Mesothelial cell of epicardium (in vitro differentiated cells): ENCODE results near the gene CD209. TPM values are rescaled to one million over a fixed set of nuclear protein-coding genes. Genes with fewer than 3 reads are reported as not detected.

Source experiments
- DNase-seq, 2 experiments: peaks; one replicate each; pipeline ENCODE4 v3.0.0; 2021; ENCODE audit warnings: low spot score in 2 of 2; ENCODE audit not compliant: unreplicated experiment in 2 of 2
- H3K27ac Mint-ChIP-seq: 2 replicates; pipeline ENCODE4 v1.8.0; 2021; ENCODE audit warnings: mixed read lengths
- H3K27me3 Mint-ChIP-seq: 2 replicates; pipeline ENCODE4 v1.8.0; 2021; ENCODE audit warnings: low read depth, mixed read lengths
- H3K36me3 Mint-ChIP-seq: 2 replicates; pipeline ENCODE4 v1.8.0; 2021; ENCODE audit warnings: mixed read lengths
- H3K4me1 Mint-ChIP-seq: 2 replicates; pipeline ENCODE4 v1.8.0; 2021; ENCODE audit warnings: mixed read lengths
- H3K4me3 Mint-ChIP-seq: 2 replicates; pipeline ENCODE4 v1.8.0; 2021; ENCODE audit warnings: mild to moderate bottlenecking, moderate library complexity, mixed read lengths
- H3K9me3 Mint-ChIP-seq: 2 replicates; pipeline ENCODE4 v1.8.0; 2021; ENCODE audit warnings: mixed read lengths
- CTCF ChIP-seq: fragments of 200-600 bp; sonication (generic); IDR thresholded peaks from one replicate; pipeline ENCODE4 v1.5.0; 2021; ENCODE audit warnings: antibody characterized with exemption; ENCODE audit not compliant: unreplicated experiment
- total RNA-seq: library from RNA; stranded (reverse); gene quantifications from 3 replicates; pipeline ENCODE4 v1.2.1, GENCODE V29; 2021

CD209 gene
- total RNA-seq, 1 donor from 2014 or later: not detected

DNA sequence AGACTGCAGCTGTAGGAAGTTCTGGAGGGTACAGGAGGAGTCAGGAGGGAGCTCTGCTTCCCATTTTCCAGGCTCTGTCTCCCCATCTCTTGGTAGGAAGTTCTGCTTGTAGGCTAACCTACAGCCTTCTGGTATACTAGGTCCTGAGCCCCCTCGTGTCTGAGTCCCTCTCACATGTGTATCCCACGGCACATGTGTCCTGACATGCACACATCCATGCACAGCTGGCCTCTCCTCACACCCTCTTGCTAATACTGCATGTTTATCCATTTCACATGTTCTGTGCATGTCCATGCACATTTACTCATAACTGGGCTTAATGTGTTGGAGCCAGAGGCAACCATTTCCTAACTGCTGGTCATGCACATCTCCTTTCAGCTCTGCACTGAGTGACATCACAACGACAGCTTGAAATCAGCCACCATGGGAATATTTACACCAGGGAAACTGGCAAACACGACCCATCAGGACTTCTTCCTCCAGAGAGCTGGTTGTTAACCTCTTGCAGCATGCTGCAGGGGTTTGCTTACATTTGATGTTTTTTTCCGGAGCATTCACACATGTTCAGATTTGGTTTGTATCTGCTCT, 3.0 kb downstream of the CD209 start:
- no peak for TF ChIP-seq CTCF
- Mint-ChIP-seq H3K27me3 (peaks cover 57% of the 10 kb centered on the region), H3K4me1 (no peaks in the 10 kb centered on the region), H3K36me3 (no peaks in the 10 kb centered on the region), H3K27ac (no peak overlapping the region), H3K9me3 (peaks cover 6% of the 10 kb centered on the region), H3K4me3 (no peak overlapping the region)
- DNase-seq: no peak

DNA sequence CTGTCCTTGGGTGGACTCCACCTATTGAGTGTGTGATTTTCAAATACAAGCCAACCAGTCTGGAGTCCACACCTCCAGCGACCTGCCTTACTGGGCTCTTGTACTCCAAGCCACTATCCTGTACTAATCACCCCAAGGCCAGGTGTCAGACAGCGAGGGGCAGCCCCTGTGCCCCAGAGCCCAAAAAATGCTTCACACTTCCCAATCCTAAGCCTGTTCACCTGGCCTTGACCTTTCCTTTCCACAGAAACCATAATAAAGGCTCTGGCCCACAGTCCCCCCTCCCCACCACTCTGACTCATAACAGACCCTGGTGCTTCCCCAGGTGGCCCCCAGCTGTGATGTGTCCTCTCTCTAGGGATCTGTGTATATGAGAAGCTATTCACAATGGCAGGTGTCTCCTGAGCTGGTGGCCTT, 3.9 kb downstream of the CD209 start:
- no peak for TF ChIP-seq CTCF
- Mint-ChIP-seq H3K4me1 (no peaks in the 10 kb centered on the region), H3K9me3 (peaks cover 6% of the 10 kb centered on the region), H3K27ac (no peak overlapping the region), H3K36me3 (no peaks in the 10 kb centered on the region), H3K4me3 (no peak overlapping the region), H3K27me3 (peaks cover 64% of the 10 kb centered on the region)
- DNase-seq: no peak

- Mint-ChIP-seq H3K9me3 (peaks cover 2% of the 10 kb centered on the region), H3K4me1 (no peaks in the 10 kb centered on the region), H3K36me3 (no peaks in the 10 kb centered on the region), H3K27ac (no peak overlapping the region), H3K27me3 (peaks cover 66% of the 10 kb centered on the region), H3K4me3 (no peak overlapping the region)
- no peak for DNase-seq
- no peak for TF ChIP-seq CTCF
Observed at GRCh38 chr19:7742991-7743390, 4.3 kb downstream of the CD209 start.

- no peak overlapping the region for H3K4me3 Mint-ChIP-seq
- H3K9me3 Mint-ChIP-seq: no peaks in the 10 kb centered on the region
- no peaks in the 10 kb centered on the region for H3K4me1 Mint-ChIP-seq
- DNase-seq: no peak
- no peak overlapping the region for H3K27ac Mint-ChIP-seq
- H3K36me3 Mint-ChIP-seq: no peaks in the 10 kb centered on the region
- TF ChIP-seq CTCF: no peak
- H3K27me3 Mint-ChIP-seq: peaks cover 71% of the 10 kb centered on the region
Observed at GRCh38 chr19:7742575-7742974, 4.8 kb downstream of the CD209 start.

DNA sequence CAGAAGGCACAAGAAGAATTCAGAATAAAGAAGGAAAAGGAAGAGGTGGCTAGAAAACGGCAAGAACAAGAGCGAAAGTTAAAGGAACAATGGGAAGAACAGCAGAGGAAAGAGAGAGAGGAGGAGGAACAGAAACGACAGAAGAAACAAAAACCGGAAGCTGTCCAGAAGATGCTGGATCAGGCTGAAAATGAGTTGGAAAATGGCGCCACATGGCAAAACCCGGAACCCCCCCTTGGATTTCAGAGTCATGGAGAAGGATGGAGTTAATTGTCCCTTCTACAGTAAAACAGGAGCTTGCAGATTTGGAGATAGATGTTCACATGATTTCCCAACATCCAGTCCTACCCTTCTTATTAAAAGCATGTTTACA, 6.7 kb downstream of the CD209 start:
- H3K4me3 Mint-ChIP-seq: no peak overlapping the region
- no peaks in the 10 kb centered on the region for H3K9me3 Mint-ChIP-seq
- H3K4me1 Mint-ChIP-seq: no peaks in the 10 kb centered on the region
- H3K27ac Mint-ChIP-seq: no peak overlapping the region
- TF ChIP-seq CTCF: no peak
- DNase-seq: no peak
- no peaks in the 10 kb centered on the region for H3K36me3 Mint-ChIP-seq
- peaks cover 83% of the 10 kb centered on the region for H3K27me3 Mint-ChIP-seq
